ENCODE results near the gene RPL32. TPM values are rescaled to one million over a fixed set of nuclear protein-coding genes. Genes with fewer than 3 reads are reported as not detected.

RPL32 gene
- total RNA-seq, 1 donor from 2014 or later = 2,996 TPM

GRCh38 chr3:12871404-12871983 is 30.1 kb upstream of the RPL32 start:
- DNase-seq = no peak
- ChIA-PET POLR2A (interaction anchor here (0.6 to 0.9 kb wide), 2 partner anchors 21 to 23 kb away, joined by 3 to 7 read pairs; no protein-coding TSS in a partner anchor), CTCF (interaction anchor here (2.6 kb wide), 1 partner anchor 20 kb away, joined by 15 read pairs; no protein-coding TSS in a partner anchor)
- Mint-ChIP-seq H3K27me3 (peaks cover 9% of the 10 kb centered on the region), H3K36me3 (ENCODE audit: low read depth) (no peaks in the 10 kb centered on the region), H3K27ac (no peak overlapping the region), H3K4me3 (no peak overlapping the region), H3K9me3 (no peaks in the 10 kb centered on the region), H3K4me1 (peaks cover 25% of the 10 kb centered on the region)
- intact Hi-C loops (cut with micrococcal nuclease) = no loop called here
- TF ChIP-seq CTCF (IDR thresholded peaks at IDR 0.05) = no peak
- ATAC-seq (ENCODE audit: low read depth) = no peak

GRCh38 chr3:12870942-12871341 is 29.6 kb upstream of the RPL32 start:
- no peaks in the 10 kb centered on the region for H3K36me3 Mint-ChIP-seq (ENCODE audit: low read depth)
- H3K4me1 Mint-ChIP-seq = peaks cover 25% of the 10 kb centered on the region
- peaks cover 9% of the 10 kb centered on the region for H3K27me3 Mint-ChIP-seq
- ChIA-PET CTCF (interaction anchor here (1.0 to 2.6 kb wide), 2 partner anchors 15 to 21 kb away, joined by 3 to 15 read pairs; no protein-coding TSS in a partner anchor), POLR2A (interaction anchor here (0.6 to 0.9 kb wide), 2 partner anchors 22 to 24 kb away, joined by 3 to 7 read pairs; no protein-coding TSS in a partner anchor)
- H3K27ac Mint-ChIP-seq = peak overlapping the region; percentile 36
- no peaks in the 10 kb centered on the region for H3K9me3 Mint-ChIP-seq
- peak; percentile 48 for ATAC-seq (ENCODE audit: low read depth)
- peak overlapping the region; percentile 52 for H3K4me3 Mint-ChIP-seq
- intact Hi-C loops (cut with micrococcal nuclease) = no loop called here
- TF ChIP-seq CTCF (IDR thresholded peaks at IDR 0.05) = no peak
- DNase-seq = no peak

- intact Hi-C loops (cut with micrococcal nuclease) = loop anchor here (5.0 kb wide), 1 partner anchor 583 kb away; no protein-coding TSS in a partner anchor
- Mint-ChIP-seq H3K4me3 (peak overlapping the region; percentile 41), H3K4me1 (peaks cover 25% of the 10 kb centered on the region), H3K9me3 (peaks cover 5% of the 10 kb centered on the region), H3K36me3 (ENCODE audit: low read depth) (no peaks in the 10 kb centered on the region), H3K27ac (no peak overlapping the region), H3K27me3 (peaks cover 3% of the 10 kb centered on the region)
- ChIA-PET CTCF (interaction anchor here (1.4 to 3.8 kb wide), 4 partner anchors 11 to 779 kb away, joined by 4 to 50 read pairs (median 10); no protein-coding TSS in a partner anchor), POLR2A (interaction anchor here (1.2 kb wide), 1 partner anchor 15 kb away, joined by 3 read pairs; no protein-coding TSS in a partner anchor)
- DNase-seq = peak; percentile 50
- peak; percentile 51 for ATAC-seq (ENCODE audit: low read depth)
- no peak for TF ChIP-seq CTCF (IDR thresholded peaks at IDR 0.05)
These were observed 27.8 kb upstream of the RPL32 start for GRCh38 chr3:12869035-12869621.

- peak overlapping the region; percentile 25 for H3K27ac Mint-ChIP-seq
- TF ChIP-seq CTCF (IDR thresholded peaks at IDR 0.05) = peak; percentile 67
- H3K4me3 Mint-ChIP-seq = peak overlapping the region; percentile 79
- peak; percentile 81 for ATAC-seq (ENCODE audit: low read depth)
- intact Hi-C loops (cut with micrococcal nuclease) = loop anchor here (1.0 to 5.0 kb wide), 4 partner anchors 10 to 780 kb away; no protein-coding TSS in a partner anchor
- H3K4me1 Mint-ChIP-seq = peaks cover 25% of the 10 kb centered on the region
- CTCF ChIA-PET = interaction anchor here (0.7 to 3.8 kb wide), 9 partner anchors 11 to 780 kb away, joined by 3 to 50 read pairs (median 4); no protein-coding TSS in a partner anchor
- POLR2A ChIA-PET = interaction anchor here (0.6 to 1.2 kb wide), 4 partner anchors 16 to 584 kb away, joined by 3 to 4 read pairs (median 3); no protein-coding TSS in a partner anchor
- no peaks in the 10 kb centered on the region for H3K36me3 Mint-ChIP-seq (ENCODE audit: low read depth)
- peak; percentile 59 for DNase-seq
- H3K9me3 Mint-ChIP-seq = peaks cover 5% of the 10 kb centered on the region
- peaks cover 3% of the 10 kb centered on the region for H3K27me3 Mint-ChIP-seq
These were observed 27.0 kb upstream of the RPL32 start for GRCh38 chr3:12868039-12869034.

All from activated B cell treated with CpG ODN at 0.5 μM for 24 hours (primary cell).